OCI-LY7 (cell line): Measurements from ENCODE around the gene NABP2. TPM values are rescaled to one million over a fixed set of nuclear protein-coding genes. Genes with fewer than 3 reads are reported as not detected.

Source experiments
- BruUV-seq: library from RNA; stranded (reverse); fragments of 400-500 nt; replicated peaks from 2 replicates; lab custom pipeline; 2021; lab: Mats Ljungman, UMichigan
- CTCF ChIA-PET: fragments of 300-600 bp; sonication (Branson Sonifier 250); formaldehyde crosslinking; loops from one replicate; lab custom pipeline; 2022; ENCODE audit warnings: antibody characterized with exemption; ENCODE audit not compliant: unreplicated experiment; lab: Charles Lee
- POLR2A ChIA-PET: fragments of 300-600 bp; sonication (Branson Sonifier 250); formaldehyde crosslinking; loops from one replicate; lab custom pipeline; 2022; ENCODE audit warnings: antibody characterized with exemption; lab: Charles Lee
- DNase-seq: peaks from one replicate; pipeline ENCODE4 v3.0.0-alpha.2; 2015; ENCODE audit warnings: low spot score
- H2AFZ ChIP-seq: fragments of 200-600 bp; sonication (generic), shearing (Covaris generic); 2 replicates; pipeline ENCODE4 v1.6.1; 2014; ENCODE audit warnings: mild to moderate bottlenecking, antibody characterized with exemption, low read length, moderate library complexity
- H3K27ac ChIP-seq: fragments of 200-600 bp; sonication (generic); 2 replicates; pipeline ENCODE4 v1.5.1; 2014; ENCODE audit warnings: mixed run types, low read depth, mild to moderate bottlenecking, moderate library complexity, low read length, inconsistent platforms; ENCODE audit not compliant: poor library complexity, severe bottlenecking
- H3K36me3 ChIP-seq: fragments of 200-600 bp; sonication (generic); 2 replicates; pipeline ENCODE4 v1.6.1; 2014; ENCODE audit warnings: mild to moderate bottlenecking, antibody characterized with exemption, low read length, moderate library complexity, mixed read lengths; ENCODE audit not compliant: insufficient read depth
- H3K4me1 ChIP-seq: fragments of 200-600 bp; sonication (generic); 2 replicates; pipeline ENCODE4 v1.5.1; 2014; ENCODE audit warnings: mild to moderate bottlenecking, low read length; ENCODE audit not compliant: insufficient read depth, poor library complexity, severe bottlenecking
- H3K4me2 ChIP-seq: fragments of 200-600 bp; sonication (generic); 2 replicates; pipeline ENCODE4 v1.6.1; 2014; ENCODE audit warnings: mild to moderate bottlenecking, low read length
- H3K4me3 ChIP-seq: fragments of 200-600 bp; sonication (generic); 2 replicates; pipeline ENCODE4 v1.5.1; 2014; ENCODE audit warnings: mild to moderate bottlenecking, low read depth, low read length; ENCODE audit not compliant: poor library complexity, severe bottlenecking
- H3K79me2 ChIP-seq: fragments of 200-600 bp; sonication (generic); 2 replicates; pipeline ENCODE4 v1.6.1; 2016; ENCODE audit warnings: low read depth, mild to moderate bottlenecking, low read length, moderate library complexity, mixed read lengths; ENCODE audit not compliant: insufficient read depth
- H3K9me2 ChIP-seq: fragments of 200-600 bp; sonication (generic); 2 replicates; pipeline ENCODE4 v1.6.1; 2016; ENCODE audit warnings: mild to moderate bottlenecking, low read length, mixed read lengths; ENCODE audit not compliant: insufficient read depth
- H3K9me3 ChIP-seq: fragments of 200-600 bp; sonication (generic); 2 replicates; pipeline ENCODE4 v1.6.1; 2014; ENCODE audit warnings: mild to moderate bottlenecking, mixed run types, low read length, mixed read lengths
- H4K20me1 ChIP-seq: fragments of 200-600 bp; sonication (generic); 2 replicates; pipeline ENCODE4 v1.6.1; 2014; ENCODE audit warnings: mild to moderate bottlenecking, antibody characterized with exemption, low read length, moderate library complexity, mixed read lengths; ENCODE audit not compliant: insufficient read depth
- CTCF ChIP-seq: fragments of 200-600 bp; sonication (generic); conservative IDR thresholded peaks from 2 replicates; pipeline ENCODE4 v1.5.1; 2014; ENCODE audit warnings: mild to moderate bottlenecking, antibody characterized with exemption, low read length, moderate library complexity, mixed read lengths
- EZH2phosphoT487 ChIP-seq: fragments of 200-600 bp; sonication (generic); IDR thresholded peaks from 2 replicates; pipeline ENCODE4 v1.6.1; 2018; ENCODE audit warnings: low read depth, borderline replicate concordance, mild to moderate bottlenecking, mixed run types, antibody characterized with exemption, low read length, moderate library complexity, mixed read lengths
- intact Hi-C: fragments of 100-400 bp; cut with micrococcal nuclease; formaldehyde crosslinking; loops from one replicate; pipeline ENCODE4 v1.10.0; 2022; ENCODE audit not compliant: unreplicated experiment
- total RNA-seq, 2 experiments: library from RNA; depleted of rRNA in 1 of 2; stranded (reverse); fragments of >200 nt in 1 of 2; shearing (Covaris generic) in 1 of 2; gene quantifications; 2 replicates each; pipeline ENCODE4 v1.2.3, GENCODE V29; 2014 to 2022

Gene NABP2
- total RNA-seq, 2 experiments from 2014 or later, result 37.5 to 61.1 TPM

DNA sequence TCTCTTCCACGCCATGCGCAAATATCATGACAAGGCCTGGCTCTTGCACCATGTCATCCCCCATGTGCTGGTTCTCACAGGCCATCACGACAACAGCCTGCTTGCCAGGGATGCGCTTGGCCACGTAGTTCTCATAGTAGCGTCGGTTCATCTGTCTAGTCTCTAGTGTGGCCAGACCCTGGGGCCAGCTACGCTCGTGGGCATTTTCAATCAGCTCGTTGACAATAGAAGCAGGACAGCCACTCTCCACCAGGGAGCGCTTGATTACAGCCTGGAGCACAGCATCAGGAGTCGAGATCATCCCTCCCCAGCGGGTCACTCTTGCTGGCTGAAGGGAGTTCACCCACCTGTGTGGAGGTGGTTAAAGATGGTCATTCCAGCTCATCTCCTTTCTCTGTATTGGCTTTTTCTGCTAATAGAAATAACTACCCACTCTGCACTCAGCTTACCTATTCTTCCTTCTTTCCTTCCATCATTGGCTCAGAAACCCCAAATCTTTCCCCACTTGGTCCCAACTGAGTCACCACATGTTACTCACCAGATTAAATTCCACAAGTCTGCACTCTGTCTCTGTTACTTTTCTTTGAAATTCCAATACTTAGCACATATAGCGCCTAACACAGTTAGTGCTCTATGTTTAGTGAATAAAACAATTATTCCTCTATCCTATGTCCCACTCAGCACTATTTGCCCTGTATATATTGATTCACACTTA, 17.5 kb upstream of the NABP2 start:
- intact Hi-C loops, result loop anchor here (2.0 kb wide), 1 partner anchor 14 kb away; the partner anchor contains the start of gene RNF41
- no peak overlapping the region for H3K4me3 ChIP-seq
- no peaks in the 10 kb centered on the region for H3K79me2 ChIP-seq
- peaks cover 67% of the 10 kb centered on the region for H3K36me3 ChIP-seq
- peak overlapping the region; percentile 86 for H3K4me2 ChIP-seq
- ChIA-PET CTCF (interaction anchor here (0.6 to 4.4 kb wide), 3 partner anchors 10 to 897 kb away, joined by 3 to 35 read pairs (median 3); partner anchors contain the start of gene RNF41), POLR2A (interaction anchor here (0.8 to 6.1 kb wide), 4 partner anchors 15 to 153 kb away, joined by 3 to 85 read pairs (median 4); partner anchors contain the start of genes IL23A, RNF41 and STAT2)
- peak overlapping the region; percentile 94 for H3K27ac ChIP-seq
- no peaks in the 10 kb centered on the region for H3K9me3 ChIP-seq
- no peaks in the 10 kb centered on the region for H3K9me2 ChIP-seq
- peaks cover 42% of the 10 kb centered on the region for H3K4me1 ChIP-seq
- H2AFZ ChIP-seq, result no peak overlapping the region
- no peaks in the 10 kb centered on the region for H4K20me1 ChIP-seq
- DNase-seq, result peak; percentile 66
- peak; percentile 78 for TF ChIP-seq CTCF
- TF ChIP-seq EZH2phosphoT487, result no peak
- no TSS peak for BruUV-seq

- no peak for TF ChIP-seq CTCF
- TF ChIP-seq EZH2phosphoT487, result no peak
- no peaks in the 10 kb centered on the region for H3K9me3 ChIP-seq
- no TSS peak for BruUV-seq
- peak overlapping the region; percentile 41 for H3K4me3 ChIP-seq
- no peaks in the 10 kb centered on the region for H4K20me1 ChIP-seq
- H3K4me1 ChIP-seq, result peaks cover 42% of the 10 kb centered on the region
- H2AFZ ChIP-seq, result no peak overlapping the region
- peak overlapping the region; percentile 94 for H3K27ac ChIP-seq
- peak; percentile 97 for DNase-seq
- peak overlapping the region; percentile 86 for H3K4me2 ChIP-seq
- ChIA-PET CTCF (interaction anchor here (0.6 to 4.4 kb wide), 6 partner anchors 11 to 261 kb away, joined by 3 to 35 read pairs (median 4); partner anchors contain the start of genes RNF41 and SMARCC2), POLR2A (interaction anchor here (0.5 to 6.1 kb wide), 10 partner anchors 8 to 241 kb away, joined by 3 to 85 read pairs (median 4); partner anchors contain the start of genes RNF41 and TIMELESS)
- H3K36me3 ChIP-seq, result peaks cover 81% of the 10 kb centered on the region
- no peaks in the 10 kb centered on the region for H3K79me2 ChIP-seq
- intact Hi-C loops, result loop anchor here (1.0 kb wide), 1 partner anchor 16 kb away; the partner anchor contains the start of gene NABP2
- no peaks in the 10 kb centered on the region for H3K9me2 ChIP-seq
Measured at GRCh38 chr12:56208006-56208405, 16.1 kb upstream of the NABP2 start.
